Gastroesophageal sphincter (tissue), 4 donors: ENCODE results near the gene CENPE. TPM values are rescaled to one million over a fixed set of nuclear protein-coding genes. Genes with fewer than 3 reads are reported as not detected.
"Not testable (repeated sequence)": the region's sequence is repeated elsewhere in the genome, so short reads cannot be mapped to it uniquely, and the experiment has no call there.

Experiments
- ATAC-seq: fragments of 150-250 bp; one replicate; pipeline ENCODE4 v1.9.1; 2016; ENCODE audit warnings: mild to moderate bottlenecking, moderate library complexity
- H3K27ac ChIP-seq, 4 donors: fragments of 200-600 bp; sonication (generic) in 3 of 4; 1 replicate in 3 of 4; 2 replicates in 1 of 4; pipeline ENCODE4 v1.5.1; 2016 to 2019
- H3K27me3 ChIP-seq: fragments of 200-600 bp; sonication (generic); one replicate; pipeline ENCODE4 v1.5.1; 2019
- H3K36me3 ChIP-seq, 2 donors: fragments of 200-600 bp; sonication (generic); one replicate each; pipeline ENCODE4 v1.5.1; 2019; ENCODE audit warnings: control low read depth in 1 of 2
- H3K4me1 ChIP-seq, 3 donors: fragments of 200-600 bp; sonication (generic); 1 replicate in 2 of 3; 2 replicates in 1 of 3; pipeline ENCODE4 v1.5.1; 2016 to 2019; ENCODE audit warnings: control low read depth in 2 of 3
- H3K4me3 ChIP-seq, 2 donors: fragments of 200-600 bp; sonication (generic); one replicate each; pipeline ENCODE4 v1.5.1; 2019; ENCODE audit warnings: mild to moderate bottlenecking in 1 of 2, moderate library complexity in 1 of 2
- H3K9me3 ChIP-seq, 3 donors: fragments of 200-600 bp; sonication (generic); one replicate each; pipeline ENCODE4 v1.5.1; 2017 to 2019; ENCODE audit warnings: control low read depth in 2 of 3
- EP300 ChIP-seq: sonication (generic); formaldehyde crosslinking; IDR thresholded peaks from one replicate; pipeline ENCODE4 v1.6.1; 2017; ENCODE audit warnings: antibody characterized with exemption, mild to moderate bottlenecking
- POLR2A ChIP-seq, 2 donors: fragments of 450-650 bp; IDR thresholded peaks; one replicate each; pipeline ENCODE4 v1.6.1; 2017; ENCODE audit warnings: antibody characterized with exemption in 2 of 2, mild to moderate bottlenecking in 2 of 2, moderate library complexity in 1 of 2
- POLR2AphosphoS5 ChIP-seq: sonication (generic); formaldehyde crosslinking; IDR thresholded peaks from one replicate; pipeline ENCODE4 v1.6.1; 2017; ENCODE audit warnings: antibody characterized with exemption
- WGBS, 2 donors: methylation state at CpG; one replicate each; pipeline ENCODE4 v1.1.5; 2018; ENCODE audit warnings: low coverage in 1 of 2; 5-methylcytosine and 5-hydroxymethylcytosine counted together
- total RNA-seq, 4 donors: library from RNA; depleted of rRNA; stranded (reverse); fragments of >200 nt; gene quantifications; one replicate each; pipeline ENCODE4 v1.1.0, GENCODE V29; 2016
- TF ChIP-seq, protein P1 (sequence below), 4 experiments: fragments of 200-600 bp in 2 of 4; fragments of 450-650 bp in 2 of 4; sonication (generic) in 1 of 4; IDR thresholded peaks; one replicate each; pipeline ENCODE4 v1.5.1; 2017 to 2019; ENCODE audit warnings: antibody characterized with exemption in 4 of 4, mild to moderate bottlenecking in 2 of 4, moderate library complexity in 2 of 4

Gene CENPE
- total RNA-seq, 4 donors from 2014 or later: 0.81 to 1.8 (median 1.1) TPM

DNA sequence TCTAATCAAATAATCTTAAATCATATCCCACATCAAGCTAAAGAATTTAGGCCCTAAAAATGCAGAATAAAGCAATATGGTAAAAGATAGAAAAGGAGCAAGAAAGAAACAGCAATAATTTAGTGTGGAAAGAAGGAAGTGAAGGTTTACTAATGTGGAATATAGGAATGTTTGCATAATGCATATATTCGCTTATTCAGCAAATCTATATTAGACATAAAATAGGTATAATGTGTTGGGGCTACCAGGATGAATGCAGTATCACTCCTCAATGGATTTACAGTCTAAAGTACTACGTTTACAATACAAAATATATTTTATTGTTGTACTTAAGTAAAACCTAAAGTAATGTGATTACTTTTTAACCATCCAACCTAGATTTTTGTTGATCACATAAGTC is 4.7 kb downstream of the CENPE start:
- Histone ChIP-seq H3K4me1 (peaks cover 0 to 8% (median 0%) of the 10 kb centered on the region in 3 donors), H3K9me3 (no peaks in the 10 kb centered on the region), H3K27me3 (no peaks in the 10 kb centered on the region), H3K27ac (no peak overlapping the region), H3K36me3 (no peaks in the 10 kb centered on the region), H3K4me3 (no peak overlapping the region)
- no peak for ATAC-seq
- WGBS, 2 donors: 89 to 95% methylated on average over 2 of the region's 2 CpGs
- TF ChIP-seq, protein P1, sequence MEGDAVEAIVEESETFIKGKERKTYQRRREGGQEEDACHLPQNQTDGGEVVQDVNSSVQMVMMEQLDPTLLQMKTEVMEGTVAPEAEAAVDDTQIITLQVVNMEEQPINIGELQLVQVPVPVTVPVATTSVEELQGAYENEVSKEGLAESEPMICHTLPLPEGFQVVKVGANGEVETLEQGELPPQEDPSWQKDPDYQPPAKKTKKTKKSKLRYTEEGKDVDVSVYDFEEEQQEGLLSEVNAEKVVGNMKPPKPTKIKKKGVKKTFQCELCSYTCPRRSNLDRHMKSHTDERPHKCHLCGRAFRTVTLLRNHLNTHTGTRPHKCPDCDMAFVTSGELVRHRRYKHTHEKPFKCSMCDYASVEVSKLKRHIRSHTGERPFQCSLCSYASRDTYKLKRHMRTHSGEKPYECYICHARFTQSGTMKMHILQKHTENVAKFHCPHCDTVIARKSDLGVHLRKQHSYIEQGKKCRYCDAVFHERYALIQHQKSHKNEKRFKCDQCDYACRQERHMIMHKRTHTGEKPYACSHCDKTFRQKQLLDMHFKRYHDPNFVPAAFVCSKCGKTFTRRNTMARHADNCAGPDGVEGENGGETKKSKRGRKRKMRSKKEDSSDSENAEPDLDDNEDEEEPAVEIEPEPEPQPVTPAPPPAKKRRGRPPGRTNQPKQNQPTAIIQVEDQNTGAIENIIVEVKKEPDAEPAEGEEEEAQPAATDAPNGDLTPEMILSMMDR (IDR thresholded peaks at IDR 0.05): no peak
- TF ChIP-seq POLR2AphosphoS5 (no peak), POLR2A (IDR thresholded peaks at IDR 0.05) (no peak), EP300 (no peak)

DNA sequence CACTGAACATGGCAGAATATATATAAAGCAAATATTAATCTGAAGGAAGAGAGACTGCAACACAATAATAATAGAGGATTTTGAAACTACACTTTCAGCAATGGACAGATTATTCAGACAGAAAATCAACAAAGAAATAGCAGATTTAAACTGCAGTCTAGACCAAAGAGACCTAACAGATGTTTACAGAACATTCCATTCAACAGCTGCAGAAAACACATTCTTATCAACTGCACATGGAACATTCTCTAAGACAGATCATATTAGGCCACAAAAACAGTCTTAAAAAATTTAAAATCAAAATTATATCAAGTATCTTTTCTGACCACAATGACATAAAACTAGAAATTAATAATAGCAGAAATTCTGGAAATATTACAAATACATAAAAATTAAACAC is 27.1 kb downstream of the CENPE start:
- TF ChIP-seq, protein P1 (IDR thresholded peaks at IDR 0.05): no peak
- TF ChIP-seq POLR2AphosphoS5 (no peak), POLR2A (IDR thresholded peaks at IDR 0.05) (no peak), EP300 (no peak)
- H3K36me3 ChIP-seq: peaks cover 0 to 9% of the 10 kb centered on the region in 2 donors
- no peaks in the 10 kb centered on the region for H3K27me3 ChIP-seq
- H3K4me1 ChIP-seq: no peaks in the 10 kb centered on the region
- ATAC-seq: no peak
- no peak overlapping the region for H3K4me3 ChIP-seq
- H3K27ac ChIP-seq: no peak overlapping the region
- peaks cover 0 to 18% (median 0%) of the 10 kb centered on the region in 3 donors for H3K9me3 ChIP-seq

DNA sequence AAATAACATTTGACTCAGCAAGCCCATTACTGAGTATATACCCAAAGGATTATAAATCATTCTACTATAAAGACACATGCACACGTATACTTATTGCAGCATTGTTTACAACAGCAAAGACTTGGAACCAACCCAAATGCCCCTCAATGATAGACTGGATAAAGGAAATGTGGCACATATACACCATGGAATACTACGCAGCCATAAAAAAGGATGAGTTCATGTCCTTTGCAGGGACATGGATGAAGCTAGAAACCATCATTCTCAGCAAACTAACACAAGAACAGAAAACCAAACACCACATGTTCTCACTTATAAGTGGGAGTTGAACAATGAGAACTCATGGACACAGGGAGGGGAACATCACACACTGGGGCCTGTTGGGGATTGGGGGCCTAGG is 28.4 kb downstream of the CENPE start:
- ATAC-seq: not testable (repeated sequence)

DNA sequence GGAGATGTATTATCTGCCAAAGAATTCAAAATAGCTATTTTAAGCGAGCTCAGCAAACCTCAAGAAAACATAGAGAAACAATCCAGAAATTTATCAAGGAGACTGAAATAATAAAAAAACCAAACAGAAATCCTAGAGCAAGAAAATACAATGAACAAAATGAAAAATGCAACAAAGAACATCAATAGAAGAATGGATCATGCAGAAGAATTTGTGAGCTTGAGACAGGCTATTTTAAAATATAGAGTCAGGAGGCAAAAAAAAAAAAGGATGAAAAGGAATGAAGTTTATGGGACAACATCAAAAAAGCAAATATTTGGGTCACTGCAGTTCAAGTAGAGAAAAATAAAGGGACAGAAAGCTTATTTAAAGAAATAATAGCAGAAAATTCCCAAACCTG is 29.1 kb downstream of the CENPE start:
- Histone ChIP-seq H3K4me1 (no peaks in the 10 kb centered on the region), H3K27me3 (no peaks in the 10 kb centered on the region), H3K4me3 (no peak overlapping the region), H3K36me3 (peaks cover 0 to 9% of the 10 kb centered on the region in 2 donors), H3K27ac (no peak overlapping the region), H3K9me3 (peaks cover 0 to 18% (median 0%) of the 10 kb centered on the region in 3 donors)
- TF ChIP-seq POLR2AphosphoS5 (no peak), POLR2A (IDR thresholded peaks at IDR 0.05) (no peak), EP300 (no peak)
- TF ChIP-seq, protein P1 (IDR thresholded peaks at IDR 0.05): no peak
- no peak for ATAC-seq
- 92 to 100% methylated on average over 1 of the region's 1 CpG for WGBS, 2 donors

More for the DNA sequence above, 28.4 kb downstream of the CENPE start:
- not testable (repeated sequence) for H3K27me3 ChIP-seq, H3K36me3 ChIP-seq, H3K4me3 ChIP-seq, H3K27ac ChIP-seq, H3K4me1 ChIP-seq
- WGBS, 2 donors: 96 to 100% methylated on average over 1 to 2 of the region's 2 CpGs
- peaks cover 0 to 18% (median 0%) of the 10 kb centered on the region in 3 donors for H3K9me3 ChIP-seq

GRCh38 chr4:103162176-103162575 is 36.0 kb downstream of the CENPE start:
- no peaks in the 10 kb centered on the region for H3K4me1 ChIP-seq
- no peaks in the 10 kb centered on the region for H3K9me3 ChIP-seq
- ATAC-seq: no peak
- no peak overlapping the region for H3K4me3 ChIP-seq
- no peaks in the 10 kb centered on the region for H3K27me3 ChIP-seq
- no peaks in the 10 kb centered on the region for H3K36me3 ChIP-seq
- no peak overlapping the region for H3K27ac ChIP-seq
- TF ChIP-seq, protein P1 (IDR thresholded peaks at IDR 0.05): no peak
- no peak for TF ChIP-seq EP300
- TF ChIP-seq POLR2AphosphoS5: no peak
- no peak for TF ChIP-seq POLR2A (IDR thresholded peaks at IDR 0.05)
- WGBS, 2 donors: 88 to 100% methylated on average over 2 of the region's 2 CpGs
